GM21447 (cell line): ENCODE data around the gene ENTR1.

Experiments
- ATAC-seq: cut with Tn5 transposase; IDR thresholded peaks from one replicate; pipeline ENCODE4 v1.9.1; 2021; ENCODE audit not compliant: unreplicated experiment

ENTR1 gene

DNA sequence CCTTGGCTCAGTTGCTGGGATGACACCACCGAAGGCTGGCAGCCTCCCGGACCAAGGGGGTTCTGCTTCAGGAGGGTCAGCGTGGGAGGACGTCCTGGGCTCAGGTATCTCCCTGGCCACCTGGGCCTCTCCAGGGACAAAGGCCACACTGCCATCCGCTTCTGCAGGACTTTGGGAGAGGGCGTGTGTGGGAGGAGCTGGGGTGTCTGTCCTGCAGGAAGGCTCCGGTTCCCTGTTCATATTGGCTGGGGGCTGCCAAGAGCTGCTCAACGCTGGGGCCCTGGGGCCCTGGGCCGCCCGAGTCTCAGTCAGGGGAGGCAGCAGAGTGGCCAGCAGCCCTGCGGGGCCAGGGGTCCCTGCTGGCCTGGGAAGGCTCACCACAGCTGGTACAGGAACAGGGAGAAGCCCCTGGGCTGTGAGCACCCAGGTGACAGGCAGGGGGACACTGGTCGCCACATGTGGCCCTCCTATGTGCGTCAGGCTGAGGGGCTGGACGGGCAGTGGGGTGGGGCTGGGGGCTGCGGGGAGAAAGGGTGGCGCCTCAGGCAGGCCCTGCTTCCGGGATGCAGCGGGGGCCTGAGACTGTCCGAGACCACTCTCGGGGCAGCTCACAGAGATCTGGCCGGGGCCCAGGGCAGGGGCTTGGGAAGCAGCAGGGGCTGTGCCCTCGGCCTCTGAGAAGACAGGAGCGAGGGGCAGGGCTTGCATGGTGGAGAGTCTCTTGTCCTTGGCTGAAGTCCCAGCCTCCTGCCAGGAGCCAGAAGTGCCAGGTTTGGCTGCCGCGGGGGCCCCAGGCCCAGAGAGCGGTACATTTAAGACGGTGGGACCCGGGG lies 32.0 kb downstream of the ENTR1 start:
- no peak for ATAC-seq

DNA sequence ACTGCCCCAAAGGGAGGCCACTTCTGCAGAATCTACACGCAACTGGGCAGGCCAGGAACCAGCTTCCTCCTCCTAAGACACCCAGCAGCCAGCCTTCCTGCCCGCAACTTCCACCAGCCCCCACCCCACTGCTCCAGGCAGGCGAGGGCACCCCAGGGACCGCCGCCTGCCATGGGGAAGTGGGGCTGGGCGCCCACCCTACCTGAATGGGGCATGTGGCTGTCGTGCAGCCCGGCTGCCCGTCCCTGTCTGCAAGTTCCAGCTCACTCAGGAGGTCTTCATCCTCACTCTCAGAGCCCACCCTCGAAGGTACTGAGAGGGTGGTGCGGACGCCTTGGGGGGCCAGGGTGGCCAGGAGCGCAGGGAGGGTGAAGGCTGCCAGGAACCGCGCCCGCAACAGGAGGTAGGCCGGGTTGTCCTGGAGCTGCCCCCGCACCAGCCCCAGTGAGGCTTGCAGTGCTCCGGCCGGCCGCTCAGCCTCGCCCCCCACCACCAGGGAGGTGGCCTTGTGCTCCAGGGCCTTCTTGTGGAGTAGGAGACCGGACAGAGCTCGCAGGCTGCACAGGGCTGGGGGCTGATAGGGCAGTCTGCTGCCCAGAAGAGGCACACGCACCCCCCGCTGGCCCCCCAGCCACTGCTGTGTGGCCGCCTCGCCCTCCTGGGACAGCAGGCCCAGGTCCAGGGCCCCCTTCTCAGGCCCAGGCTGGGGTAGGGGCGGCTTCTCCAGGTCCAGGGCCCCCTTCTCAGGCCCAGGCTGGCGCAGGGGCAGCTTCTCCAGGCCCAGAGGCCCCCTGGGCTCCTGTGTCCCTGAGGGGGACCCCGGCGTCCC lies 32.9 kb downstream of the ENTR1 start:
- ATAC-seq = no peak

DNA sequence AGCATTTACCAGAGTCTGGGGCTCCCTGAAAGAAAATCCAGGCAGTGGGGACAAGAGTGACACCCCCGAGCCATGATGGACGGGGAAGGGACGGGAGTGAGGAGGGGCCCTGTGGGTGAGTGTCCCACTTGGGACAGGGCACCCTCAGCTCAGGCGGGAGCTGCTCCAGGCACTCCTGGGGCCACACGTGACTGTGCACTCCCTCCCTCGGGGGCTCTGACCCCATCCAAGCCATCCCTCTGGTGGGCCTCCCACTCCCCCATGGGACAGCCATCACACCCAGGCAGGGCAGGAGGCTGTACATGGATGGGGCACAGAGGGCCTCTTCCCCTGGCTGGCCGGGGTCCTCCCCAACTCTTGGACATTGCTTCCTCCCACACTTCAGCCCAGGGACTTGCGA lies 34.0 kb downstream of the ENTR1 start:
- no peak for ATAC-seq

DNA sequence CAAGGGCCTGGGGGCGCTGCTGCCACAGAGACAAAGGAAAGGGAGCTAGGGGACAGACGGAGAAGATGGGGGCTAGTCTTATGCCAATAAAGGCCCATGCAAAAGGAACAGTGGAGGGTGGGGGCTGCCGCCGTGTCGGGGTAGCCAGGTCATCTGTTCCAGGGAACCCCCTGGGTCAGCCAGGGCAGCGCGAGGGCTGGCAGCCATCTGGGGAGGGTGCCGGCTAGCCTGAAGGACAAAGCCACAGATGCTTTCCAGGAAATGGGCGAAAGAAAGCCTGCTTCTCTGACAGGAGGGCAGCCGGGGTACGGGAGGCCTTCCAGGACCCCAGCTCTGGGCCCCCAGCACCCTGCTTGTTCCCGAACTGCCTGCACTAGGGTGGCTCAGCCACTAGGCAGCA lies 35.3 kb downstream of the ENTR1 start:
- ATAC-seq = no peak

DNA sequence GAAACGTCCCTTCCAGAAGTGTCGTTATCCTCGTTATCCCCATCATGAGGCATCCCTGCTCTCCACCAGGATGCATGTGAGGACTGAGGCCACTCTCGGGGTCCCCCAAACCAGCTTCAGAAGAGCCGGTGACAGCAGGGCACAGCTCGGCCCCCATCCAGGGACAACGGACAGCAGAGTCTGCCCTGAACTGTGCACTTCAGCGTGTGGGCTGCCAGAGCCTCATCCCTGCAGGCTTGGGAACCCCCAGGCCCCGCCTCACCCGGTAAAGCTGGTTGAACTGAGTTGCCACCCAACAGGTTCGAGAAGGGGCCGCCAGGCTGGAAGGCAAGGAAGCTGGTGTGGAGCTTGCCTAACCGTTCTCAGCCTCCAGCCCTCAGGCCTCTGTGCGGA lies 36.2 kb downstream of the ENTR1 start:
- ATAC-seq = no peak

DNA sequence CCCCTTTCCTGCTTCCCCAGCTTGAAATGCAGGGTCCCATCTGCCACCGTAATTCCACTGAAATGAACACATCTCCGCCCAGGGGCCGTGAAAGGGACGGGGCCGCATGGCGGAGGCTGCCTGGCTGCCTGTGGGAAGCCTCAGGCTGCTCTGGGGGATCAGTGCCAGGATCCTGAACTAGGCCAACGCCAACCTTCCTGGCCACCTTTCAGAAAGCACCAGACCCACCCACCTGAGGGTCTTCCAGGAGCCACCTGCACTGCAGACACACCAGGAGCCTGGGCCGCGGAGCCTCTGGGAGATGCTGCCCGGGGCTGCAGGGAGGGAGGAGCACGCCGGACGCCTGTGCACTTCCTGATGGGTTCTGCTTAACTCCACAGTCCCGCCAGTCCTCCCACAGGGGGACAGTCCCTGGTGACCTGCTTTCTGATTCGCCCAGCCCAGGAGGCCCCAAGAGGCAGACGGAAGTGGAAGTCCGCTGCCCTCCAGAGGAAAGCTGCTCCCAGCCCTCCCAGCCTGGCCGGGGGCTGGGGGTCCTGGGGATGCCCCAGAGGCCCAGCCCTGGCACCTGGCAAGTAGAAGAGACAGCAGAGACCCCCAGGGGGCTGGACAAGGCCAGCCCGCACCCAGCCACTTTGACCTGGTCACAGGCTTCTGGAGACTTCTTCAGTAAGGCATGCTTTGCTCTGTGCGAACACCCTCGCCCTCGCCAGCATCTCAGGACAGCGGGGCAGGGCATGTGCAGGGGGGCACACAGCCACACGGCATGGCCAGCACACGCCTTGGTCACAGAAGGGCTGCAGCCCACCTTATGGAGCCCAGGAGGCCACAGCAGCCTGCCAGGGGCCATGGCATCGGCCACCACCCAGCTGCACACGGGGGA lies 36.9 kb downstream of the ENTR1 start, which contains the start of gene CARD9:
TSS of gene CARD9 (minus strand) at position 370 of the 883 bp plus-strand sequence. CDS start 1,591 bp downstream, outside the sequence.
- no peak for ATAC-seq

DNA sequence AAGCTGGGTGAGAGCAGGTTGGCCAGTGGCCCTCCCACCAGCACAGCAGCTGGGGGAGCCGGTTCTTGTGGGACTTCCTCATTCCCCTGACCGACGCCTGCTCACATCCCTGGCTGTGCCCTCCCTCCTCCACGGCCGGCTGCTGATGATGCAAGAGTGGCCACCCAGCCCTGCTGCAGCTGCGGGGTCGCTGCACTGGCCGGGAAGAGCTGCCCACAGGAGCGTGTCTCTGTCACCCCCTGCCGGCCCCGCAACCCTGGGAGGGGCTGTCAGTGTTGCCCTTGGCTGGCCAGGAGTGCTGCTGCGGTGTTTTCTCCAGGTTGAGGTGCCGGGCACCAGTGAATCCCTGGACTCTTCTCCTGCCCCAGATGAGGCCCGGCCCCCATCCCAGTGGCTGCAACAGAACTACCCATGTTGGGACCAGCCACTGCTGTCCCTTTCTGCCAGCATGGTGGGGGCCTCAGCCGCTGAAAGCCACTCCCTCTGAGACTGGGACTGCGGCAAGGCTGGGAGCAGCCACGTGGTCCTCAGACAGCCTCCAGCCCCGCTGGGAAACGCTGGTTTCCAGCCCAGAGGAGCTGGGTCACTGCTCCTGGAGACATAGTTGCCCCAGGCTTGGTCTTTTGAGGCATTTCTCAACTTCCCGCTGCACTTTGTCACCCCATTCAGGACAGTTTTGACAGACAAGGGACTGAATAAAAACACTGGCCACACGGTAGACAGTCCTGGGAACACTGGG lies 37.7 kb downstream of the ENTR1 start:
- no peak for ATAC-seq

DNA sequence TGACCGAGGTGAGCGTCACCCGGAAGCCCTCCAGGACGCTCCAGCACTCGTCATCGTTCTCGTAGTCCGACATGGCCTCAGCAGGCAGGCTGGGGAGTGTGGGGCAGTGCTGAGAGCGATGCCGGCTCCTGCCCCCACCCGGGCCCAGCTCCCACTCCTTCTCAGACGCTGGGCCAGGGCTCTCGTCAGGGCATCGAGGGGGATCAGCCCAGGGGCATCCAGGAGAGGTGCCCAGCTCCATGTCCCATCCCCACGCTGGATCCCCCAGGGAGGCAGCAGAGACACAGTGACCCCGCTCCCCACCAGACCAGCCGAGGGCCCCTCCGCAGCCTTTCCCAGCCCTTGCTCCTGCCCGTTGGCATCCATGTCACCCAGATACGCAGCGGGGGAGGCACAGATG lies 38.4 kb downstream of the ENTR1 start:
- ATAC-seq = no peak

DNA sequence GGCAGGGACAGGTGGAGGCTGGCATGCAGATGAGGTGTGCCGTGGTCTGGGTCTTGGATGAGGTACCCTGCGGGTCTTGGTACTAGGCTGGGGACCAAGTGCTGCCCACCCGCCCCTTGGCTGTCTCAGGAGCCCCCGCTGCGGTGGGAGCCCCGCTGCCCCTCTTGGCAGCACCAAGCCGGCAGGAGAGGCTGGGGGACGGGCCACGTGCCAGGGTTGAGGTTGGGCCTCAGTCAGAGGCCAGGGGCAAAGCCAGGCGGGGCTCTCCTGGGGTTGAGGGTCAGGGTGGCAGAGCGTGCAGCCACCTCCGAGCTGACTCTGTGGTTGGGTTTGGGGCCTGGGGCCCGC lies 38.9 kb downstream of the ENTR1 start:
- ATAC-seq = no peak

DNA sequence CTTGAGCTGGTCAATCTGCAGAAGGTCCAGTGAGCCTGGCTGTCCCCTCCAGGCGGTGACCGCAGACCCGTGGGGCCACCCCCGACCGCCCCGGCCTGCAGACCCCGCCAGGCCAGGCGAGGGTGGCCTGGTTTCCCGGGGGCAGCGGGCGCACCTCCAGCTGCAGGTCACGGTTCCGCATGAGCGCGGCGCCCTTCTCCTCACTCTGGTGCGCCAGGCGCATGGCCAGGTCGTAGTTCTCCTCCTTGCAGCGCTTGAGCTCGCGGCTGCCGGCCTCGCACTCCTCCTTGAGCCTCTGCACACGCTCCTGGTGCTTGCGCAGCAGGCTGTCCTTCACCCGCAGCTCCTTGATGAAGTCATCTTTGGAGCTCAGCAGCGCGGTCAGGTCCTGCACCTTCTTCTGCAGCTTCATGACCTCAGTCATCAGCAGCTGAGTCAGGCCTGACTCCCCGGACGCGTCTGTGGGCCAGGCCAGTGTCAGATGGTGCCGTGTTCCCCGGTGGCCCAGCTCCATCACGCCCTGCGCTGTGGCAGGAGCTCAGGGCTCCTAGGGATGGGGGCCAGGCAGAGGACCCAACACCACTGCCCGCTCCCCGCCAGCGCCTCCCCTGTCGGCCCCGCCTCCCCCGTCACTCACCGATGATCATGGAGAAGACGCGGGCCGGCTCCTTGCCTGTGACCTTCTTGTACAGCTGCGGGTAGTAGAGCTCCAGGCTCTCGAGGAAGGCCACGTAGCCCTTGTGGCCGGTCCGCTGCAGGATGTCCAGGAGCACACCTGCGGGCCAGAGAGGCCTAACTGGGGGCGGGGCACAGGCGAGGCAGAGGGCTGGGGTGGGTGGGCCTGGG lies 39.5 kb downstream of the ENTR1 start:
- no peak for ATAC-seq

DNA sequence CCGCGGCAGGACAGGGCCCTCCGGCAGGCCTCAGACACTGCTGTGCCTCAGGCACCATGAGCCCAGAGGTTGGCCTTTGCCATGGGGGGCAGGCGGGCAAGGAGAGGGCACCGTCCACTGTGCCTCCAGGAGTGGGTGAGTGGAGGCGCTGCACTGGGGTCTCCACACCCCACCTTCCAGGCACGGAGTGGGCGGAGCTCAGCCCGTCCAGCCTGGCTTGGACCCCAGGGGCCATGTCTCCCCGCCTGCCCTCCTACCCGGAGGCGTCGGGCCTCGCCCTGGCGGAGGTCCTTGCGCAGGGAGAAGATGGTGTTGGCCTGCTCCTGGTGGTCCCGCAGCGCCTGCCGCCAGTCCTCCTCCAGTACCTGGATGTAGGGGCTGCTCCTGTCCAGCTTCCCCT lies 40.4 kb downstream of the ENTR1 start:
- no peak for ATAC-seq

DNA sequence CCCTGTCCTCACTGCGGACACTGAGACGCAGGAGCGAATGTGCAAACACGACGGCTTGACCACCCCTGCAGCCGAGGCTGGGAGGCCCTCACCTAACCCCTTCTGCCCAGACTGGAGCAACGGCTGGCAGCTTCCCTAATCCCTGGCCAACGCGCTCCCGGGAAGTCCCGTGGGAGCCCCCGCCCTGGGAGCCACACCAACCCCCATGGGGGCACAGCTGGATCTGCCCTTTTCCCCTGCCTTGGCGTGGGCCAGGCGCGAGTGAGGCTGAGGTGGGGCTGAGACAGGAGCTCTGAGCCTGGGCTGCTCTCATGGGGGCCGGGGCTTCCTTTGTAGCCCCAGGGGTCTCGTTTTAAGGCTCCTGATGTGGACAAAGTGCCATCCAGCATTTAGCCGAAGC lies 42.2 kb downstream of the ENTR1 start:
- ATAC-seq = no peak

DNA sequence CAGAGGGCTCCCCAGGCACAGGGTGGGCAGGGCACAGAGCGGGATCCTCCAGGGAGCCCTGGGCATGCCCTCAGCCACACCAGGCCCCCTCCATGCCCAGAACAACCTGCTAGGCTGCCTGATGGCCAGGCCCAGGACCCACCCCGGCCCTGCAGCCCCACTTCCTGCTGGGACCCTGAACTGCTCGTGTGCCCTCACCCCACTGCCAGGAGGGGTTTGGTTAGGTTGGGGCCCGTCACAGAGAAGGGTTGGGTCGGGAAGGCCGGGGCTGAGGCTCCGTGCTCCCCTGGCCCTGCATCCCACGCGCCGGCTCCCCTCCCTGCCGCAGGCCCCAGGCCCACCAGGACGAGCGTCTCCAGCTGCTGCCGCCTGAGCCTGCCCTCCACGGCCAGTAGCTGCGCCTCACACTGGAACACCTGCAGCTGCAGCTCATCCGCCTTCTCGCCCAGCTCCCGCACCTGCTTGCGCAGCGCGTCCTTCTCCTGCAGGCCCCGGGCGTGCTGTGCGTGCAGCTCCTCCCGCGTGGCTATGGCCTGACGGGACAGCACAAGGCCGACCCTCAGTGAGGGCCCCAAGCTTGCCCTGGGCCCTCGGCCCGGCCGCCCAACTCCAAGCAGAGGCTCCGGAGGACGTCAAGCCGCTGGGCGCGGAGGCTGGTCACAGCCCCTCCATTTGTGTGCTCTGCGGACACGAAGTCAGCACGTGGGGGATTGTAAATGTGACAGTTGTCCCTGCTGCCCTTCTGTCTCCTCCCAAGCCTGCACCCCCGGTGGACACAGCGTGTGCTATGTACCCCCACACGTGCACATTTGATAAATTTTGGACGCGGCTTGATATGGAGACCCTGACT lies 42.9 kb downstream of the ENTR1 start:
- no peak for ATAC-seq

DNA sequence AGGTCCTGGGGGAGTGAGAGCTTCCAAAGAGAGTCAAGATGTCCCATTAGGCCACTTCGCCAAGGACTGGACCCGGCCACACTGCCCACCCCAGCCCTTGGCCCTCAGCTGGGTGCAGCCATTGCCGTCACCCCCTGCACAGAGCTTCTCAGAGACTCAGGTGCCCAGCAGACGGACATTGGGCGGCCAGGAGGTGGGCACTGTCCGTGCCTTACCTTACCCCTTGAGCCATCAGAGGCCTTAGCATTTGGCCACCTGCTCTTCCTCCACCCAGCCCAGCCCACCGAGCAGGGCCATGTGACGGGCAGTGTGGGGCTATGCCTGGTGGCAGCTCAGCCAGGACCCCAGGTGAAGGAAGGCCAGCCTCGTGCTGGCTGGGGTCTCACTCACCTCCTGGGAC lies 43.6 kb downstream of the ENTR1 start:
- ATAC-seq = no peak

DNA sequence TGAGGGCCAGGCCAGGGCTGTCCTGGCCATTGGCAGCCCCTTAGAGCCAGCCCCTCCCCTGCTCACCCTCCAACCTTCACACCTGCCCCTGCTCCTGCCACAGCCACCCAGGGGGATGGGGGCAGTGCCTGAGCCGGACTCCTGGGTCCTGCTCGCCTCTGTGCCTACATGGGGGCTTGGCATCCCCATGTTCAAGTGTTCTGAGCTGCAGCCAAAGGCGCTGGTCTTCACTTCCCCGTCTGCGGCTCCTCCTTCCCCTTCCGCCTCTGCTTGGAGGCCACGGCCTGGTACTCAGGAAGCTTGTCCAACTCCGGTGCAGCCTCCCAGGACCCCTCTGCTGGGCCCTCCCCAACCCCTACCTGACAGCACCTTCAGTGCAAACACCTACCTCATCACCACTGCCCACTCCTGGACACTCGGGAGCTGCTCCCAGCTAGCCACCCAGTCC lies 44.6 kb downstream of the ENTR1 start:
- ATAC-seq = no peak

DNA sequence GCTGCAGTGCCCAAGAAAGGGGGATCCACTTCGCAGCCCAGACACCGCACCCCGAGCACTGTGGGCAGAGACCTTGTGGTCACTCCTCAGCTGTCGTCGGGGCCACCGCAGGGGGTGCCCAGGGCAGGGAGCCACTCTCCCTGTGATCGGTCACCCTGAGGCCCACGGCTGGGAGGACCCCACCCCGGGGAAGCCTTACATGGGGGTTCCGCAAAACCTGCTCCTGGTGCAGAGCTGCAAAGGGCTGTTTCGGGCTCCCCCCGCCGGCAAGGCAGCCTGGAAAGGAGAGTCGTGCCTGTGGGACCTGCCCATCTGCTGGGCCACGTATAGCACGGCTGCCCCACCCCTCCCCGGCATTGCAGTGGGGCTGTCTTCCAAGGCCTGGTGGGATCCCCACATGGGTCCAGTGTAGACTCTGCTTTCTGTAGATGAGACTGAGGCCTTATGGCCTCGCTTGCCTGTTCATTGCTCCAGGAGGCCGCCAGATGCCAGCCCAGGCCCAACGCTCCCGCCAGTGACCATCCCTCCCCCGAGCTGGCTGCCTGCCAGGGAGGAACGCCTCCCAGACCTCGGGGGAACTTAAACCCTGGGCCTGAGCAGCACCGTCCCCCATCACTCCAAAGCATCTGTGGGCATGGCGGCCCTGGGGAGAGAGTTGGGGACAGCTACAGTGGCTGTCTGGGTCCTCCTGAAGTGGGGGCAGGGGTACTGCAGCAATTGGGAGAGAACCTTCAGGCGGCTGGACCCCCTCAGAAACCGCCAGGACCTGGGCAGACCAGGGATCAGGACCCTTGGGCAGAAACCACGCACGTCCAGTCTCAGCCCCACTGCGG lies 45.3 kb downstream of the ENTR1 start:
- ATAC-seq = no peak

DNA sequence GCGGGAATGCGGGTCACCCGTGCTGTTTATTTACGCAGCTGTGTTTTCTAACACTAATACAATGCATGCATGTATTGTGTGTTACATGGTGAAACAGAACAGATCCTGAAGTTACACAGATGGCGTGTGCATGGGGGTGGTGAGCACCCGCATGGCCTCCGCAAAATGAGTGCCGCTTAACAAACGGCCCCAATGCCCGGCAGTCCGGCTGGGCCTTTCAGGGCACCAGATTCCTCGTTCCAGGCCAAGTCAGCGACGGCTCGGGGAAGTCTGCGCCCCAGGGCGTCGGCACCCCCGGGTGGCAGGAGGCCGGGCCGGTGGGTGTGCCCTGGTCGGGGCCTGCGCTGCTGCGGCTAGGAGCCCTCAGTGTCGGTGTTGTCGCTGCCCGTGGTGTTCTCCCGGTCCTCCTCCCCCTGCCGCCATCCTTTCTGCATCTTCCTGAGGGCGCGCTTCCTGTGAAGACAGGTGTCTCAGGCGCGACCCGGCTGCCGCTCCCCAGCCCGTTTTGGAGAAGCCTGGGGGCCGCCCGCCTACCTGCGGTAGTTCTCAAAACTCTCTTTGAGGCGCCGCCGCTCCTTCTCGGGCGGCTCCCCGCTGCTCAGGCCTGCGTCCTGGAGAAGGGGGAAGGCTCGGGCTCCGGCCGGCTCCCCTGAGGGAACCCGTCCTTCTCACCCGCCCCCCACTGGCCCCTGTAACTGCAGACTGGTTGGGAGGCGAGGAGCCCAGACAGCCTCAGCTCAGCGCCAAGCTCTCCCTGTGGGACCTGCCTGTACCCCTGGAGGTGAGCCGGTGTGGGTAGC lies 46.3 kb downstream of the ENTR1 start:
- ATAC-seq = no peak
